Karpas-422 (cell line): Measurements from ENCODE around the gene IGFALS. TPM values are rescaled to one million over a fixed set of nuclear protein-coding genes. Genes with fewer than 3 reads are reported as not detected.

Source experiments
- DNase-seq: peaks from one replicate; pipeline ENCODE4 v3.0.0-alpha.2; 2015
- H2AFZ ChIP-seq: fragments of 200-600 bp; sonication (generic); 2 replicates; pipeline ENCODE4 v1.6.1; 2014; ENCODE audit warnings: antibody characterized with exemption, low read length, mixed read lengths
- H3K27ac ChIP-seq: fragments of 200-600 bp; sonication (generic); 2 replicates; pipeline ENCODE4 v1.5.1; 2014; ENCODE audit warnings: mild to moderate bottlenecking, low read length, moderate library complexity
- H3K27me3 ChIP-seq: fragments of 200-600 bp; sonication (generic); 2 replicates; pipeline ENCODE4 v1.6.1; 2014; ENCODE audit warnings: low read length, mixed read lengths
- H3K36me3 ChIP-seq: fragments of 200-600 bp; sonication (generic); 2 replicates; pipeline ENCODE4 v1.6.1; 2014; ENCODE audit warnings: low read length, mixed read lengths; ENCODE audit not compliant: insufficient read depth
- H3K4me1 ChIP-seq: fragments of 200-600 bp; sonication (generic); 2 replicates; pipeline ENCODE4 v1.6.1; 2014; ENCODE audit warnings: mild to moderate bottlenecking, low read length, mixed read lengths
- H3K4me2 ChIP-seq: fragments of 200-600 bp; sonication (generic); 2 replicates; pipeline ENCODE4 v1.6.1; 2014; ENCODE audit warnings: low read length, low read depth, mild to moderate bottlenecking; ENCODE audit not compliant: poor library complexity, severe bottlenecking
- H3K4me3 ChIP-seq: fragments of 200-600 bp; sonication (generic); 2 replicates; pipeline ENCODE4 v1.5.1; 2014; ENCODE audit warnings: mild to moderate bottlenecking, antibody characterized with exemption, low read length, mixed read lengths
- H3K79me2 ChIP-seq: fragments of 200-600 bp; sonication (generic); 2 replicates; pipeline ENCODE4 v1.6.1; 2014; ENCODE audit warnings: mild to moderate bottlenecking, low read length, mixed read lengths
- H3K9ac ChIP-seq: fragments of 200-600 bp; sonication (generic); 2 replicates; pipeline ENCODE4 v1.6.0; 2014; ENCODE audit warnings: low read length
- H3K9me2 ChIP-seq: fragments of 200-600 bp; sonication (generic), shearing (Covaris generic); replicated peaks from 2 replicates; pipeline ENCODE4 v1.6.0; 2014; ENCODE audit warnings: mild to moderate bottlenecking, low read length, moderate library complexity; ENCODE audit not compliant: insufficient read depth
- H3K9me3 ChIP-seq: fragments of 300-700, 200-600 bp; sonication (generic); 2 replicates; pipeline ENCODE4 v1.6.1; 2014; ENCODE audit warnings: low read length, mixed read lengths
- H4K20me1 ChIP-seq: fragments of 200-600 bp; sonication (generic); 2 replicates; pipeline ENCODE4 v1.6.1; 2014; ENCODE audit warnings: mild to moderate bottlenecking, antibody characterized with exemption, low read length, low read depth; ENCODE audit not compliant: insufficient read depth
- total RNA-seq: library from RNA; depleted of rRNA; stranded (reverse); fragments of >200 nt; shearing (Covaris generic); gene quantifications from 2 replicates; pipeline ENCODE4 v1.2.3, GENCODE V29; 2014; ENCODE audit warnings: low replicate concordance

IGFALS gene
- total RNA-seq, 1 experiment from 2014 or later, result not detected

DNA sequence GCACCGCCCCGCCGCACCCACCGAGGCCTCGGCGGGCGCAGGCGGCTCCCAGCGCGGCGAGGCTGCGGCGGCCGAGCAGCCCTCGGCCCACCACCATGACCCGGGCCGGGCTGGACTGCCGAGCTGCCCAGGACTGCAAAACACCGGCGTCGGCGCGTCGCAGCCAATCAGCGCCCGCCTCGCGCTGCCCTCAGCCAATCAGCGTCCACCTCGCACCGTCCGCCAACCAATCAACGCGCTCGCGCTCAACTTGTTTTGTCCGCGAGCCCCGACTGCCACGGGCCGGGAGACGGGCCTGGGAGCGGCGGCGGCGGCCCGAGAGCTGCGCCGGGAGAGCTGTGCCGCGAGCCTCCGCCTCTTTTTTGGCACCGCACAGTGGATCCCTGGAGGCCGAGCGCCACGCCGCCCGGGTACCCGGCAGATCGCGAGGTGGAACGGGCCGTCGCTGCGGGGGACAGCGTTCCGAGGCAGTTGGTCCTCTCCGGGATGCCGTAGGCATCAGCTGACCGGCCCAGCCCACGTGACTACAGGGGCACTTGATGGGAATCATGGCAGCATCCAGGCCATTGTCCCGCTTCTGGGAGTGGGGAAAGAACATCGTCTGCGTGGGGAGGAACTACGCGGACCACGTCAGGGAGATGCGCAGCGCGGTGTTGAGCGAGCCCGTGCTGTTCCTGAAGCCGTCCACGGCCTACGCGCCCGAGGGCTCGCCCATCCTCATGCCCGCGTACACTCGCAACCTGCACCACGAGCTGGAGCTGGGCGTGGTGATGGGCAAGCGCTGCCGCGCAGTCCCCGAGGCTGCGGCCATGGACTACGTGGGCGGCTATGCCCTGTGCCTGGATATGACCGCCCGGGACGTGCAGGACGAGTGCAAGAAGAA lies 33.4 kb upstream of the IGFALS start, which contains the start of the genes FAHD1 and HAGH:
FAHD1 (plus strand) TSS at position 516 of the 883 bp plus-strand sequence; CDS start at position 549, 33 bp downstream.
HAGH (minus strand) TSS at position 135 of the 883 bp plus-strand sequence; CDS start at position 97, 38 bp downstream.
- H3K4me3 ChIP-seq, result peak within 1 kb of the TSS; percentile 74
- no peaks in the 10 kb centered on the region for H3K36me3 ChIP-seq
- H3K9ac ChIP-seq, result peak within 1 kb of the TSS; percentile 80
- H3K9me2 ChIP-seq, result no peaks in the 10 kb centered on the region
- no peaks in the 10 kb centered on the region for H4K20me1 ChIP-seq
- DNase-seq, result peak; percentile 96
- H3K4me2 ChIP-seq, result peak within 1 kb of the TSS; percentile 86
- peaks cover 19% of the 10 kb centered on the region for H3K79me2 ChIP-seq
- H3K27me3 ChIP-seq, result no peaks in the 10 kb centered on the region
- H2AFZ ChIP-seq, result peak within 1 kb of the TSS; percentile 94; the same call in 1 of the 2 replicates
- no peaks in the 10 kb centered on the region for H3K9me3 ChIP-seq
- H3K27ac ChIP-seq, result no peak within 1 kb of the TSS
- peaks cover 31% of the 10 kb centered on the region for H3K4me1 ChIP-seq

DNA sequence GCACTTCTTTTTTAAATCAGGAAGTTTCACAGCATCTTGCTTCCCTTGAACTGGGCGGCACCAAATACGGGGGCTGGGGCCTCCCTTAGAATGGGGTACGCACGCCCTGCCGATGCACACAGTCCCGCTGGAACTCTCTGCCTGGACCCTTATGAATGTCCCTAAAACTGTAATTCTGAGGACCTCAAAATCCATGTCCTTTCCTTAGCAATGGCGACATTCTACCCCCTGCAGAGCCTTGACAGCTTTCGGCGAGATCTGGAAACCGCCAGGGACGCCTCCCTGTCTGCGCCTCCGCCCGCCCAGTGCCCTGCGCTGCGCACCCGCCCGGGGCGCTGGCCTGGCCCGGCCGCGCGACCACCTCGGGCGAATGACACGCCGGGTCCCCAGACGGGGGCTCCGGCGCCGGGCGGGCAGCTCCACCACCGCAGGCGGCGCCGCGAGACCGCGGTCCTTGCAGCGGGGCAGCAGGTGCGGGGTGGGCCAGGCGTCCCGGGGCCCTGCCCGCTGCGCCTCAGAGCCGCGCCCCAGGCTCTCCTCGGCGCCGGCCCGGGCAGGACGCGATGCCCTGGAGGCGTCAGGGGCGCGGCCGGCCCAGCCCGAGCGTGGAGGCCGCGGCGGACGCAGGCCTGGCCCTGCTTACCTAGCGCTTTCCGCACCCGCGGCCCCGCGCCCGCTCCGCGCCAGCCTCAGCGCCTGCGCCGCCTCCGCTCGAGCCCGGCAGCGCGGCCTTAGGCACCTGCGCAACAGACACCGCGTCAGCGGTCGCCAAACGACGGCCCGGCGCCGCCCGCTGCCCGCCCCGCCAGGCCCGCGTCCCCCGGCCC lies 32.6 kb upstream of the IGFALS start:
- Histone ChIP-seq H3K9ac (peak overlapping the region; percentile 80), H3K27ac (no peak overlapping the region), H3K4me2 (peak overlapping the region; percentile 86), H3K36me3 (no peaks in the 10 kb centered on the region), H3K4me3 (peak overlapping the region; percentile 74), H3K9me3 (no peaks in the 10 kb centered on the region), H3K9me2 (no peaks in the 10 kb centered on the region), H3K79me2 (peaks cover 19% of the 10 kb centered on the region), H3K4me1 (peaks cover 31% of the 10 kb centered on the region), H2AFZ (no peak overlapping the region), H4K20me1 (no peaks in the 10 kb centered on the region), H3K27me3 (no peaks in the 10 kb centered on the region)
- peak; percentile 85 for DNase-seq

DNA sequence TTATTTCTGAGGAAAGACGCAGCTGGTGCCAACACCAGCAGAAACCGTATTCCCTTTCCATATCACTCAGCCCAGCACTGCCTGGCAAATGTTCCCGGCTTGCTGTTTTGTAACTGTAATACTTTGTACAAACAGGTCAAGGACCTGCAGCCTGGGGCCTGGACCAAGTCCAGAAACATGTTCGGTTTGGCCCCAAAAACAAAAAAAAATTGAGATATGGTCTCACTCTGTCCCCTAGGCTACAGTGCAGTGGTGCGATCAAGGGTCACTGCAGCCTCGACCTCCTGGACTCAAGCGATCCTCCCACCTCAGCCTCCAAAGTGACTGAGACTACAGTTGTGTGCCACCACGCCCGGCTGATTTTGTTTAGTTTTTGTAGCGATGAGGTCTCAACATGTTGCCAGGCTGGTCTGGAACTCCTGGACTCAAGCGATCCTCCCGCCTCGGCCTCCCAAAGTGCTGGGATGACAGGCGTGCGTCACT lies 31.9 kb upstream of the IGFALS start:
- Histone ChIP-seq H2AFZ (no peak overlapping the region), H3K79me2 (peaks cover 19% of the 10 kb centered on the region), H3K4me3 (peak overlapping the region; percentile 74), H3K4me1 (peaks cover 31% of the 10 kb centered on the region), H3K36me3 (no peaks in the 10 kb centered on the region), H3K27ac (no peak overlapping the region), H3K9me2 (no peaks in the 10 kb centered on the region), H4K20me1 (no peaks in the 10 kb centered on the region), H3K9me3 (no peaks in the 10 kb centered on the region), H3K27me3 (no peaks in the 10 kb centered on the region), H3K4me2 (peak overlapping the region; percentile 86), H3K9ac (peak overlapping the region; percentile 71)
- no peak for DNase-seq

- no peak overlapping the region for H3K4me2 ChIP-seq
- H3K9me3 ChIP-seq, result no peaks in the 10 kb centered on the region
- peaks cover 15% of the 10 kb centered on the region for H3K79me2 ChIP-seq
- peak overlapping the region; percentile 23; the same call in 1 of the 2 replicates for H3K9ac ChIP-seq
- no peak overlapping the region for H3K27ac ChIP-seq
- H3K9me2 ChIP-seq, result no peaks in the 10 kb centered on the region
- no peak overlapping the region for H2AFZ ChIP-seq
- H3K4me1 ChIP-seq, result peaks cover 23% of the 10 kb centered on the region
- DNase-seq, result peak; percentile 88
- H3K4me3 ChIP-seq, result no peak overlapping the region
- H3K36me3 ChIP-seq, result no peaks in the 10 kb centered on the region
- no peaks in the 10 kb centered on the region for H3K27me3 ChIP-seq
- no peaks in the 10 kb centered on the region for H4K20me1 ChIP-seq
Observed at GRCh38 chr16:1823821-1824220, 30.3 kb upstream of the IGFALS start.

GRCh38 chr16:1822801-1823200 lies 29.3 kb upstream of the IGFALS start:
- Histone ChIP-seq H3K9me2 (no peaks in the 10 kb centered on the region), H3K4me3 (no peak overlapping the region), H2AFZ (no peak overlapping the region), H3K27me3 (no peaks in the 10 kb centered on the region), H3K4me1 (peaks cover 13% of the 10 kb centered on the region), H3K9me3 (no peaks in the 10 kb centered on the region), H3K36me3 (no peaks in the 10 kb centered on the region), H3K9ac (no peak overlapping the region), H4K20me1 (no peaks in the 10 kb centered on the region), H3K79me2 (peaks cover 6% of the 10 kb centered on the region), H3K4me2 (no peak overlapping the region), H3K27ac (no peak overlapping the region)
- no peak for DNase-seq

DNA sequence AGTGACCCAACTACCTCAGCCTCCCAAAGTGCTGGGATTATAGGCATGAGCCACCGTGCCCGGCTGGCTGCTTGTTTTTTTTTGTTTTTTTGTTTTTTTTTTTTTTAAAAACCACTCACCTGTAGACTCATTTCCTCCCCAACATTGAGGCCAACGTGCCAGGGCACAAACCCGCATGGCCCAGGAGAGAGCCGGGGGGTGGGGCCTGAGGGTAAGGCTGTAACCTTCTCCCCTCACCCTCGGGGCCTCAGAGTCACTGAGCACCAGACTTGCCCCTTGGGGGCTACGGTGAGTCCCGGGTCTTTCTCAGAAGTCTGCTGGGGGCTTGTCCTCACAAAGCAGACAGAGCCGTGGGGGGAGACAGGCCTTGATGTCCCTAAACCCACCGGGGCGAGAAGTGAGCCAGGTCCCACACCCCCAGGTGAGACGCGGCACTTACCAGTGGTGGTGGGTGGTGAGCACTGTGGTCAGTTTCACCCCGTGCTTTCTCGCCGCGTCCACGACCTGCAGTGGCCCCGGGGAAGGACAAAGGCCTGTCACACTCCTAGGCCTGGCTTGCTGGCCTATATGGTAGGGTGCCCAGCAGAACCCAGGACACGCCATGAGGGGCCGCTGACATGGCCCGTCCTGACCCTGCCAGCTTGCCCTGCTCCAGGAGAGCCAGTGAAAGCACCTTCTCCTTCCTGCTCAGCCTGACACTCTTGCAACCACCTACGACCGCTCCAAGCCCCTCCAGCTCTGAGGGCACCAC lies 28.5 kb upstream of the IGFALS start:
- Histone ChIP-seq H2AFZ (no peak overlapping the region), H3K9me3 (no peaks in the 10 kb centered on the region), H3K4me3 (no peak overlapping the region), H4K20me1 (no peaks in the 10 kb centered on the region), H3K79me2 (no peaks in the 10 kb centered on the region), H3K9ac (no peak overlapping the region), H3K4me1 (peaks cover 8% of the 10 kb centered on the region), H3K36me3 (no peaks in the 10 kb centered on the region), H3K27me3 (no peaks in the 10 kb centered on the region), H3K27ac (no peak overlapping the region), H3K4me2 (no peak overlapping the region), H3K9me2 (no peaks in the 10 kb centered on the region)
- DNase-seq, result no peak

DNA sequence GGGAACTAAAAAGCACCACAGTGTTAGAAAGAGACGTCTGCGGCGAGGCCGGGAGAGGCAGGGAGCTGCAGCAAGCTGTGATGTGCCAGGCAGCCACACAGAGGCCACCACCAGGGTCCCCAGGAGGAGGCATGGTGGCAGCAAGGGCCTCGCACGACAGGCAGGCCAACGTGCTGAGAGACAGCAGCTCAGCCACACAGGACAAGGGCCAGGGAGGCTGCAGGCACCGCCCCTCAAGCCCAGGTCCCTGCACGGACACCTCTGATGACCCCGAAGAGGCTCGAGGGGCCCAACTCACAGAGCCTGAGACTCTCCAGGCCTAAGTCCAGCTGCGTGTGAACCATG lies 27.4 kb upstream of the IGFALS start:
- Histone ChIP-seq H3K4me2 (no peak overlapping the region), H2AFZ (no peak overlapping the region), H3K36me3 (no peaks in the 10 kb centered on the region), H4K20me1 (no peaks in the 10 kb centered on the region), H3K9ac (no peak overlapping the region), H3K27ac (no peak overlapping the region), H3K4me3 (no peak overlapping the region), H3K79me2 (no peaks in the 10 kb centered on the region), H3K9me3 (no peaks in the 10 kb centered on the region), H3K4me1 (peaks cover 8% of the 10 kb centered on the region), H3K27me3 (no peaks in the 10 kb centered on the region), H3K9me2 (no peaks in the 10 kb centered on the region)
- no peak for DNase-seq
